ENCODE data around the gene SPINT1.

The SPINT1 gene

GRCh38 chr15:40829115-40829514 is 14.7 kb upstream of the SPINT1 start:
- DNase-seq, result no peak

DNA sequence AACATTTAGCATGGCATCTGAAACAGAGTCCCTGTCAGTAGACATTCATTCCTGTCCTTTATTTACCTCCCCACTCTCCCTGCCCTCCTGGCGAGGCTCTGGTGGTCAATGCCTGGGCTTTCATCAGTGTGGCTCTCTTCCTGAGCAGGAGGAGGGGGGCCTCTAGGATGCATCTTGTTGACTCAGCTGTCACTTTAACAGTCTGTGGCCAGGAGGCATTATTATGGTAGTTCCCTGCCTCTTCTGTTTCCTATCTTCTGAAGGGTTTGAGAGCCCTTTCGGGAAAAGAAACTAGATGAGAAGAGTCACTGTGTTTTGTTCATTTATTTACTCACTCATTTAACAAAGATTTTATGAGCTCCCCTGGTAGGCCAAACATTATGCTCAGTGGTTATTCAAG is 13.0 kb upstream of the SPINT1 start:
- no peak for DNase-seq

- DNase-seq, result no peak
Measured at GRCh38 chr15:40831861-40832260, 12.0 kb upstream of the SPINT1 start.

DNA sequence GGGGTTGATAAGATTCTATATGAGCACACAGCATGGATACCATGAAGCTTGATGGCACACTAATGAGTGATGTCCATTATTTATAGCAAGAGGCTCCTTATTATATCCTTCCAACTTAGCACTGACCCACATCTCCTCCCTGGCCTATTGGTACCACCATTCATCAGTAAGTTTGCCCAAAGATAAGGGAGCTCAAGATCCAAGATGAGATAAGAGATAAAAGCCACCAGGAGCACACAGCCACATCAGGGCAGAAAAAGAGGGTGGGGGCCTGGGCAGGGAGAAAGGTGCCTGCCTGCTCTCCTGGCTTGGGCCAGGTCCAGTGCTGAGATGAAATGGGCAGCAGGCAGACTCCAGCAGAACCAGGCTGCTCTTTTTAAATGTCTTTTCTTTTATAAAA is 10.9 kb upstream of the SPINT1 start:
- DNase-seq, result no peak

DNA sequence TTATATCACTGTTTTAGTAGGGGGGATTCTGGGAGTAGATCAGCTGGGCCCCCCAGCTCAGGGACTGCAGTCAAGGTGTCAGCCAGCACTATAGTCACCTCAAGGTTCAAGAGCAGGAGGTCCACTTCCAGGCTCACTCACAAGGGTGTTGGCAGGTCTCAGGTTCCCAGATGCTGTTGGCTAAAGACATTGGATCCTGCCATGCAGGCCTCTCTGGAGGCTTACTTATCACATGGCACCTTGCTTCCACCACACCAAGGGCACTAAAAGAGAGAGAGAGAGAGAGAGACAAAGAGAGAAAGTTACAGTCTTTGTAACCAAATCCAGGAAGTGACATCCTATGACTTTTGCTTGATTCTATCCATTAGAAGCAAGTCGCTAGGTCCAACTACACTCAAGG is 7.8 kb upstream of the SPINT1 start:
- DNase-seq, result no peak

DNA sequence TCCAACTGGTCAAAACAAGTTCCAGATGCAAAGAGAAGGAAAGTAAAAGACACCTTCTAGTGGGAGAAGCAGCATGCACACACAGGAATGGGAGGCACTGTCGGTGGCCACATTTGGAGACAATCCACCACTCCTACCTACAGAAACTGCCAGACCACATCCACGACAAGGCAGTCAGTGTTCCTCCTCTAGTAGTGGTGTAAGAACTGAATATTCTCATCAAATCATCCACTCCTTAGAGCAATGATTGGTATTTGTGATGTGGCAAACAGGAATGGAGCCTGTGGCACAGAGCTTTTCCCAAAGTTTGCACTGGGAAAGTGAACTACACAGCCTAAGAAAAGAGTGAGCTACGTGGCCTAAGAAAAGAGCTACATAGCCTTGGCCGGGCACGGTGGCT is 5.1 kb upstream of the SPINT1 start:
- no peak for DNase-seq

DNA sequence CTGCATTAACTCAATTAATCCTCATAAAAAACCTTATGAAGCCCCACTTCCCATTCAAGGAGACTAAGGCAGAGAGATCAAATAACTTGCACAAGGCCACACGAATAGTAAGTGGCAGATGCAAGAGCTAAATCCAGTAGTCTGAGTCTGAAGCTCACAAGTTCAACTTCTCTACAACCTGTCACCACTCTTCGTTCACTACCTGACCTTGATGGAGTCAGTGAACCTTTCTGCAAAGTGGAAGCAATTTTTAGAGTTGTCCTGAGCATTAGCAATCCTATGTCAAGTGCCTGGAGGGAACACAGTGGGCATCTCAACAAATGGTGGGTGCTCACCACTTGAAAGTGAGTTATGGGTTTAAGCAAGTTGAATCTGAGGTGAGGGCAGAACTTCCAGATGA is 2.1 kb upstream of the SPINT1 start:
- no peak for DNase-seq

DNA sequence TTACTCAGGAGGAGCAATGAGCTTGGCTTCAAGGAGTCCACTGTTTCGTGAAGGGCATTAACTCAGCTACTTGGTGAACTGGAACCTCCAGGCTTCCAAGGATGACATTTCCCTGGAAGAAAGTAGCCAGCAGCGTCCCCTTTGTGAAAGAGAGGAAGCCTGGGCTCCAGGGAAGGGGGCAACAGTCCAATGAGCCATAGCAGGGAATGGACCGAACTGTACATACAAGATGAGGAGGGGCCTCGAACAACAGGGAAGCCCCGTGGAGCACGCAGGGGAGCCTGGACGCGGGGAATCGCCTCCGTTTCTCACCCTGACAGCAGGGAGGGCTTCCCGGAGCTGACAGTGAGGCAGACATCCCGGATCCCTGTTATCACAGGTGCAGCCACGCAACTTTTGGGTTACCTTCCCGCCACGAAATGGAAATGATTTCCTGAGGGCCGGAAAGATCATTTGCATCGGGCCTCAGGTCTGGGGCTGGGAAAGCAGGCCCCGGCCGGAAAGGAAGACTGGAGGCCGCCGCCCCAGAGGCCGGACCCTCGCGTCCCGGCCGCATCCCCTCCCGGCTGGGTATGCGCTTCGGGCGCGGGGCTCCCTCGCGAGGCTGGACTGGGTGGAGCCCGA is 475 bp upstream of the SPINT1 start:
- DNase-seq, result no peak

GRCh38 chr15:40844696-40845030 is 815 bp downstream of the SPINT1 start:
- DNase-seq, result peak; percentile 35 to 64

GRCh38 chr15:40845036-40845435 is 1.2 kb downstream of the SPINT1 start:
- DNase-seq, result peak; percentile 48 to 51

GRCh38 chr15:40845511-40846284 is 1.9 kb downstream of the SPINT1 start:
- peak in 1 of 2 donors; percentile 33 for DNase-seq

DNA sequence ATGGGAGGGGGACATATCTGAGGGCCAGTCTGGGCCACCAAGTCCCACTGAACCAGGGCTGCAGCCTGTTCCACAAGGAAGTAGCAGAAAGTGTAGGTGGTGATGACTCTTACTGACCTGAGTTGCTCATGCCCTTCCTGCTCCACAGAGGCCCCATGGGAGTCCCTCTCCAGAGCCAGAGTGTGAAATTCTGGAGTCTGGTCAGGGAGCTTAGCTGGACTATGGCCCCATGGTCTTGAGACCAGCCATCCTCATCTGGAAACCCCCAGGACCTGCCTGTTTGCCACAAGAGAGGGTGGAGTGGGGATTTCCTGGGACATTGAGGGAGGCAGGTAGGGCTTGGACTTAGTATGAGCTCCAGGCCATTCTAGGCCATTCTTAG is 3.0 kb downstream of the SPINT1 start:
- DNase-seq, result peak; percentile 64 to 89

- DNase-seq, result peak; percentile 92 to 94
Measured at GRCh38 chr15:40847223-40847961, 3.5 kb downstream of the SPINT1 start.

- DNase-seq, result no peak
Measured at GRCh38 chr15:40850576-40851112, 6.8 kb downstream of the SPINT1 start.

GRCh38 chr15:40852529-40852928 is 8.7 kb downstream of the SPINT1 start:
- no peak for DNase-seq

- no peak for DNase-seq
Measured at GRCh38 chr15:40853241-40853890, 9.5 kb downstream of the SPINT1 start.

DNA sequence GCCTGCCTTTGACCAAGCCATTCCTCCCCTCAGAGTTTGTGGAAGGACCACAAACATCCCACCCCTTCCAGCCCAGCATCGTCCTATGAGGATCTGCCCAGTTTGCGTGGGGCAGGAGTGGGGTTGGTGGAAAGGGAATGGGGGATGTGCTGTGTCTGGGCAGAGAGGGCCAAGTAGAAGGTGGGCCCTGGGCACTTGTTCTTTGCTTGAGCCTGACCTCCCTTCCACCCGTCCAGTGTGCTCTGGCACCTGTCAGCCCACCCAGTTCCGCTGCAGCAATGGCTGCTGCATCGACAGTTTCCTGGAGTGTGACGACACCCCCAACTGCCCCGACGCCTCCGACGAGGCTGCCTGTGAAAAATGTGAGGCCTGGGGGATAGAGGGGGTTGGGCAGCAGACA is 10.3 kb downstream of the SPINT1 start:
- no peak for DNase-seq

- no peak for DNase-seq
Measured at GRCh38 chr15:40855706-40856234, 11.9 kb downstream of the SPINT1 start.

DNA sequence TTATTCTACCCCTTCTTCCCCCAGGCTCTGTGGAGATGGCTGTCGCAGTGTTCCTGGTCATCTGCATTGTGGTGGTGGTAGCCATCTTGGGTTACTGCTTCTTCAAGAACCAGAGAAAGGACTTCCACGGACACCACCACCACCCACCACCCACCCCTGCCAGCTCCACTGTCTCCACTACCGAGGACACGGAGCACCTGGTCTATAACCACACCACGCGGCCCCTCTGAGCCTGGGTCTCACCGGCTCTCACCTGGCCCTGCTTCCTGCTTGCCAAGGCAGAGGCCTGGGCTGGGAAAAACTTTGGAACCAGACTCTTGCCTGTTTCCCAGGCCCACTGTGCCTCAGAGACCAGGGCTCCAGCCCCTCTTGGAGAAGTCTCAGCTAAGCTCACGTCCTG is 12.9 kb downstream of the SPINT1 start:
- DNase-seq, result no peak

DNA sequence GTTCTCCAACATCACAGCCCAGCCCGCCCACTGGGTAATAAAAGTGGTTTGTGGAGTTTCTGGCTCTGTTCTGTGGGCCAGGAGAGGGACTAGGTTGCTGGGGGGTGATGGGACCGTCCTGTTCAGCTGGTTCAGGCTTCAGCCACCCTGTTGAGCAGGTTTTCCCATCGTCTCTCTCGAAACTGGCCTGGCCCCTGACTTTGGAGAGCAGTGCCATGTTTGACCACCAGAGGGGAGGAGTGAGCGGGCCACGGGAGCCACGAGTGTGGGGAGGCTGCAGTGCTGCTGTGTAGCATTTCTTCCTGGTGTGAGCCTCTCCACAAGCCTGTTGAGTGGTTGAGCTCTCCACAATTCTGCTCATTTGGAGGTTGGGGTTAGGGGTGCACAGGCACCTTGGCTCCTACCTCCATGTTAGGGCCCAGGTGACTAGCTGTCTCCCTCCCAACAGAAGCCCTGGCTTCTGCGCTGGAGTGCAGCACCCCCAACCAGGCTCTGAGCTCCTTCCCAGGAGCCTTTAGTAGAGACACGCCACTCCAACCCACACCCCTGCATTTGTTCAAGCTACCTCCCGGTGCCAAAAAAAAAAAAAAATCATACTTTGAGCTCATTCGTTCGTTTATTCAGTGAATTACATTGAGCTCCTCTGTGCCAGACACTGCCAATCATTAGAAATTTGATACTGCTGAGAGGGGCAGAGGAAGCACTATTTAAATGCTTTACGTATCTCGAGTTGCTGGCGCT is 13.9 kb downstream of the SPINT1 start:
- DNase-seq, result peak; percentile 71 to 75

DNA sequence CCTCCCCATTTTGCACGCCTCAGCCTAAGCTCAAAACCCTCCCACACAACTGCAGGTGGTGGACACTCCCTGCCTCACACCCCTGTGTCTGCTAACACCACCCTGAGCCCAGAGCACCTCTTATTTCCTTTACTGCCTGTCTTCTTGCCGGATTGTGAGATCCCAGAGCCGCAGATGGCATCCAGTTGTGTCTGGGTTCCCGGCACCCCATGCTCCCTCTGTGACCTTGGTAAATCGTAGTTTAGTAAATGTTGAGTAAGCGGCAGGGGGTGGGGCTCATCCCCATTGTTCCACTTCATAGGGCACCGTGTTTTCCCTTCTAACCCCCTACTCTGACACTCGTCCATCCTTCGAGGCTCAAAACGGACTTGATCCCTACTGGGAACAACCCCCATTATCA is 14.9 kb downstream of the SPINT1 start:
- no peak for DNase-seq

GRCh38 chr15:40859206-40859851 is 15.5 kb downstream of the SPINT1 start:
- peak; percentile 68 to 71 for DNase-seq
